Tibial nerve (tissue), 3 donors: Measurements from ENCODE around the gene RAP1GAP.

Experiments used
- POLR2A ChIP-seq, 2 donors: fragments of 450-650 bp; IDR thresholded peaks; one replicate each; pipeline ENCODE4 v1.6.1; 2017; ENCODE audit warnings: antibody characterized with exemption in 2 of 2, mild to moderate bottlenecking in 2 of 2, moderate library complexity in 2 of 2
- TF ChIP-seq, protein P1 (sequence below), 5 experiments: fragments of 200-600 bp in 3 of 5; fragments of 450-650 bp in 2 of 5; sonication (generic) in 3 of 5; IDR thresholded peaks; one replicate each; pipeline ENCODE4 v1.5.1; 2016 to 2019; ENCODE audit warnings: antibody characterized with exemption in 5 of 5, mild to moderate bottlenecking in 3 of 5, moderate library complexity in 2 of 5

DNA sequence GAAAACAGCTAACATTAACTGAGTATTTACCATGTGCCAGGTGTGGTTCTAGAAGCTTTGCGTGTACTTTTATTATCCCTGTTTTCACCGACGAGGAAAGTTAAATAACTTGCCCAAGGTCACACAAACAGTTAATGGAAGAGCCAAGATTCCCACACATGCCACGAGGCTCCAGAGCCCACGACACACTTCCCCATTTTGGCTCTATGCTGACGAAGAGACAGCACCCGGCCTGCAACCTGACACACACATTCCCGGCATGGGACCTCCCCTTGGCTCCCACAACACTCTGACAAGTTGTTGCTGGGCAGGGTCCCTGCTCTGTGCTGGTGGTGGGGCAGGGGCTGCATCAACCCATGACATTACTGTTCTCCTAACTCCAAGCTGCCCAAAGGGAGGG lies 52.8 kb downstream of the RAP1GAP start:
- TF ChIP-seq, protein P1, sequence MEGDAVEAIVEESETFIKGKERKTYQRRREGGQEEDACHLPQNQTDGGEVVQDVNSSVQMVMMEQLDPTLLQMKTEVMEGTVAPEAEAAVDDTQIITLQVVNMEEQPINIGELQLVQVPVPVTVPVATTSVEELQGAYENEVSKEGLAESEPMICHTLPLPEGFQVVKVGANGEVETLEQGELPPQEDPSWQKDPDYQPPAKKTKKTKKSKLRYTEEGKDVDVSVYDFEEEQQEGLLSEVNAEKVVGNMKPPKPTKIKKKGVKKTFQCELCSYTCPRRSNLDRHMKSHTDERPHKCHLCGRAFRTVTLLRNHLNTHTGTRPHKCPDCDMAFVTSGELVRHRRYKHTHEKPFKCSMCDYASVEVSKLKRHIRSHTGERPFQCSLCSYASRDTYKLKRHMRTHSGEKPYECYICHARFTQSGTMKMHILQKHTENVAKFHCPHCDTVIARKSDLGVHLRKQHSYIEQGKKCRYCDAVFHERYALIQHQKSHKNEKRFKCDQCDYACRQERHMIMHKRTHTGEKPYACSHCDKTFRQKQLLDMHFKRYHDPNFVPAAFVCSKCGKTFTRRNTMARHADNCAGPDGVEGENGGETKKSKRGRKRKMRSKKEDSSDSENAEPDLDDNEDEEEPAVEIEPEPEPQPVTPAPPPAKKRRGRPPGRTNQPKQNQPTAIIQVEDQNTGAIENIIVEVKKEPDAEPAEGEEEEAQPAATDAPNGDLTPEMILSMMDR (IDR thresholded peaks at IDR 0.05): no peak
- TF ChIP-seq POLR2A (IDR thresholded peaks at IDR 0.05): no peak
